ENCODE measurements around the gene EFR3B.
"Not testable (repeated sequence)": the region's sequence is repeated elsewhere in the genome, so short reads cannot be mapped to it uniquely, and the experiment has no call there.

Gene EFR3B

GRCh38 chr2:25123682-25124081 lies 81.8 kb downstream of the EFR3B start:
- H3K27ac ChIP-seq (ENCODE audit: insufficient read depth, low read depth, low read length, poor library complexity, severe bottlenecking) = no peak overlapping the region
- no peak overlapping the region for H3K4me3 ChIP-seq (ENCODE audit: insufficient read depth, low read depth, low read length)
- peaks cover 9% of the 10 kb centered on the region for H3K4me1 ChIP-seq (ENCODE audit: control insufficient read depth, insufficient read depth, low read length)
- no peaks in the 10 kb centered on the region for H3K9me3 ChIP-seq (ENCODE audit: control insufficient read depth, low read length)
- WGBS, 2 experiments = 94 to 97% methylated on average over 4 to 5 of the region's 5 CpGs
- H3K36me3 ChIP-seq (ENCODE audit: control insufficient read depth, insufficient read depth, low read length) = no peaks in the 10 kb centered on the region
- no peaks in the 10 kb centered on the region for H3K27me3 ChIP-seq (ENCODE audit: control insufficient read depth, insufficient read depth, low read length, poor library complexity, severe bottlenecking)

- Histone ChIP-seq H3K4me3 (ENCODE audit: insufficient read depth, low read depth, low read length) (no peak overlapping the region), H3K9me3 (ENCODE audit: control insufficient read depth, low read length) (no peaks in the 10 kb centered on the region), H3K36me3 (ENCODE audit: control insufficient read depth, insufficient read depth, low read length) (peaks cover 3% of the 10 kb centered on the region), H3K27ac (ENCODE audit: insufficient read depth, low read depth, low read length, poor library complexity, severe bottlenecking) (no peak overlapping the region), H3K27me3 (ENCODE audit: control insufficient read depth, insufficient read depth, low read length, poor library complexity, severe bottlenecking) (no peaks in the 10 kb centered on the region), H3K4me1 (ENCODE audit: control insufficient read depth, insufficient read depth, low read length) (peaks cover 9% of the 10 kb centered on the region)
- 94 to 95% methylated on average over 7 of the region's 7 CpGs for WGBS, 2 experiments
These were observed 83.3 kb downstream of the EFR3B start for GRCh38 chr2:25125189-25125588.

GRCh38 chr2:25125976-25126375 lies 84.1 kb downstream of the EFR3B start:
- Histone ChIP-seq H3K27ac (ENCODE audit: insufficient read depth, low read depth, low read length, poor library complexity, severe bottlenecking) (no peak overlapping the region), H3K4me1 (ENCODE audit: control insufficient read depth, insufficient read depth, low read length) (peaks cover 9% of the 10 kb centered on the region), H3K27me3 (ENCODE audit: control insufficient read depth, insufficient read depth, low read length, poor library complexity, severe bottlenecking) (no peaks in the 10 kb centered on the region), H3K9me3 (ENCODE audit: control insufficient read depth, low read length) (no peaks in the 10 kb centered on the region), H3K4me3 (ENCODE audit: insufficient read depth, low read depth, low read length) (no peak overlapping the region), H3K36me3 (ENCODE audit: control insufficient read depth, insufficient read depth, low read length) (peaks cover 3% of the 10 kb centered on the region)
- WGBS, 2 experiments = 90 to 94% methylated on average over 4 of the region's 4 CpGs

- H3K27ac ChIP-seq (ENCODE audit: insufficient read depth, low read depth, low read length, poor library complexity, severe bottlenecking); H3K36me3 ChIP-seq (ENCODE audit: control insufficient read depth, insufficient read depth, low read length); H3K4me3 ChIP-seq (ENCODE audit: insufficient read depth, low read depth, low read length); H3K9me3 ChIP-seq (ENCODE audit: control insufficient read depth, low read length); H3K27me3 ChIP-seq (ENCODE audit: control insufficient read depth, insufficient read depth, low read length, poor library complexity, severe bottlenecking): not testable (repeated sequence)
- peaks cover 13% of the 10 kb centered on the region for H3K4me1 ChIP-seq (ENCODE audit: control insufficient read depth, insufficient read depth, low read length)
- 98 to 100% methylated on average over 1 to 3 of the region's 3 CpGs for WGBS, 2 experiments
These were observed 85.2 kb downstream of the EFR3B start for GRCh38 chr2:25127071-25127470.

GRCh38 chr2:25127646-25128045 lies 85.8 kb downstream of the EFR3B start:
- Histone ChIP-seq H3K36me3 (ENCODE audit: control insufficient read depth, insufficient read depth, low read length) (peaks cover 3% of the 10 kb centered on the region), H3K27ac (ENCODE audit: insufficient read depth, low read depth, low read length, poor library complexity, severe bottlenecking) (no peak overlapping the region)

GRCh38 chr2:25129901-25130520 lies 88.1 kb downstream of the EFR3B start:
- no peak overlapping the region for H3K27ac ChIP-seq (ENCODE audit: insufficient read depth, low read depth, low read length, poor library complexity, severe bottlenecking)
- no peaks in the 10 kb centered on the region for H3K9me3 ChIP-seq (ENCODE audit: control insufficient read depth, low read length)
- peaks cover 20% of the 10 kb centered on the region for H3K4me1 ChIP-seq (ENCODE audit: control insufficient read depth, insufficient read depth, low read length)
- no peaks in the 10 kb centered on the region for H3K27me3 ChIP-seq (ENCODE audit: control insufficient read depth, insufficient read depth, low read length, poor library complexity, severe bottlenecking)
- WGBS, 2 experiments = 92 to 94% methylated on average over 15 of the region's 15 CpGs
- H3K4me3 ChIP-seq (ENCODE audit: insufficient read depth, low read depth, low read length) = no peak overlapping the region
- peaks cover 3% of the 10 kb centered on the region for H3K36me3 ChIP-seq (ENCODE audit: control insufficient read depth, insufficient read depth, low read length)

More at GRCh38 chr2:25127646-25128045, 85.8 kb downstream of the EFR3B start:
- H3K4me3 ChIP-seq (ENCODE audit: insufficient read depth, low read depth, low read length) = no peak overlapping the region
- 83 to 86% methylated on average over 5 of the region's 5 CpGs for WGBS, 2 experiments
- H3K27me3 ChIP-seq (ENCODE audit: control insufficient read depth, insufficient read depth, low read length, poor library complexity, severe bottlenecking) = no peaks in the 10 kb centered on the region
- peaks cover 14% of the 10 kb centered on the region for H3K4me1 ChIP-seq (ENCODE audit: control insufficient read depth, insufficient read depth, low read length)
- H3K9me3 ChIP-seq (ENCODE audit: control insufficient read depth, low read length) = no peaks in the 10 kb centered on the region

GRCh38 chr2:25131253-25131566 lies 89.3 kb downstream of the EFR3B start:
- peaks cover 20% of the 10 kb centered on the region for H3K4me1 ChIP-seq (ENCODE audit: control insufficient read depth, insufficient read depth, low read length)
- H3K9me3 ChIP-seq (ENCODE audit: control insufficient read depth, low read length) = no peaks in the 10 kb centered on the region
- H3K4me3 ChIP-seq (ENCODE audit: insufficient read depth, low read depth, low read length) = no peak overlapping the region
- no peaks in the 10 kb centered on the region for H3K27me3 ChIP-seq (ENCODE audit: control insufficient read depth, insufficient read depth, low read length, poor library complexity, severe bottlenecking)
- H3K36me3 ChIP-seq (ENCODE audit: control insufficient read depth, insufficient read depth, low read length) = peaks cover 14% of the 10 kb centered on the region
- no peak overlapping the region for H3K27ac ChIP-seq (ENCODE audit: insufficient read depth, low read depth, low read length, poor library complexity, severe bottlenecking)
- whole genome bisulfite sequencing, 2 experiments = 93 to 96% methylated on average over 24 of the region's 24 CpGs

GRCh38 chr2:25131567-25132298 lies 89.9 kb downstream of the EFR3B start:
- peak overlapping the region; percentile 4 for H3K27ac ChIP-seq (ENCODE audit: insufficient read depth, low read depth, low read length, poor library complexity, severe bottlenecking)
- H3K27me3 ChIP-seq (ENCODE audit: control insufficient read depth, insufficient read depth, low read length, poor library complexity, severe bottlenecking) = no peaks in the 10 kb centered on the region
- no peaks in the 10 kb centered on the region for H3K9me3 ChIP-seq (ENCODE audit: control insufficient read depth, low read length)
- WGBS, 2 experiments = 79 to 82% methylated on average over 53 of the region's 53 CpGs
- H3K4me3 ChIP-seq (ENCODE audit: insufficient read depth, low read depth, low read length) = no peak overlapping the region
- H3K4me1 ChIP-seq (ENCODE audit: control insufficient read depth, insufficient read depth, low read length) = peaks cover 20% of the 10 kb centered on the region
- H3K36me3 ChIP-seq (ENCODE audit: control insufficient read depth, insufficient read depth, low read length) = peaks cover 14% of the 10 kb centered on the region

- H3K4me3 ChIP-seq (ENCODE audit: insufficient read depth, low read depth, low read length) = no peak overlapping the region
- H3K36me3 ChIP-seq (ENCODE audit: control insufficient read depth, insufficient read depth, low read length) = peaks cover 14% of the 10 kb centered on the region
- no peaks in the 10 kb centered on the region for H3K9me3 ChIP-seq (ENCODE audit: control insufficient read depth, low read length)
- WGBS, 2 experiments = 26 to 47% methylated on average over 9 of the region's 9 CpGs
- peak overlapping the region; percentile 4 for H3K27ac ChIP-seq (ENCODE audit: insufficient read depth, low read depth, low read length, poor library complexity, severe bottlenecking)
- no peaks in the 10 kb centered on the region for H3K27me3 ChIP-seq (ENCODE audit: control insufficient read depth, insufficient read depth, low read length, poor library complexity, severe bottlenecking)
- peaks cover 20% of the 10 kb centered on the region for H3K4me1 ChIP-seq (ENCODE audit: control insufficient read depth, insufficient read depth, low read length)
These were observed 90.4 kb downstream of the EFR3B start for GRCh38 chr2:25132299-25132635.

- peaks cover 16% of the 10 kb centered on the region for H3K4me1 ChIP-seq (ENCODE audit: control insufficient read depth, insufficient read depth, low read length)
These were observed 90.8 kb downstream of the EFR3B start for GRCh38 chr2:25132693-25133092.

More at GRCh38 chr2:25132693-25133092, 90.8 kb downstream of the EFR3B start:
- Histone ChIP-seq H3K9me3 (ENCODE audit: control insufficient read depth, low read length) (no peaks in the 10 kb centered on the region), H3K27me3 (ENCODE audit: control insufficient read depth, insufficient read depth, low read length, poor library complexity, severe bottlenecking) (no peaks in the 10 kb centered on the region), H3K27ac (ENCODE audit: insufficient read depth, low read depth, low read length, poor library complexity, severe bottlenecking) (peak overlapping the region; percentile 4), H3K4me3 (ENCODE audit: insufficient read depth, low read depth, low read length) (no peak overlapping the region), H3K36me3 (ENCODE audit: control insufficient read depth, insufficient read depth, low read length) (peaks cover 14% of the 10 kb centered on the region)
- 89 to 91% methylated on average over 13 of the region's 13 CpGs for WGBS, 2 experiments
